Bone marrow (tissue), 2 donors: ENCODE measurements around the gene TMEM80.
A peak's percentile ranks its signal among the peaks of the same experiment; 100 is the strongest.

ENCODE experiments used
- DNase-seq, 2 donors: peaks; one replicate each; lab custom pipeline; 2025; lab: John Stamatoyannopoulos, UW

Gene TMEM80

GRCh38 chr11:746289-747157 lies 50.9 kb downstream of the TMEM80 start:
- no peak for DNase-seq

GRCh38 chr11:747158-748006 lies 51.8 kb downstream of the TMEM80 start, which contains the start of gene TALDO1:
TSS of gene TALDO1 (plus strand) at chr11:747464. CDS start at chr11:747482, 18 bp downstream.
- peak; percentile 62 to 73 for DNase-seq

- DNase-seq, result no peak
These were observed 52.4 kb downstream of the TMEM80 start for GRCh38 chr11:748007-748359.

GRCh38 chr11:749731-750130 lies 54.1 kb downstream of the TMEM80 start:
- no peak for DNase-seq
